ENCODE measurements around the gene SHISAL1.

Gene SHISAL1

GRCh38 chr22:44345872-44346271 is 33.1 kb upstream of the SHISAL1 start:
- no peak overlapping the region for H3K4me3 ChIP-seq (ENCODE audit: low read depth, low read length)
- DNase-seq (ENCODE audit: low read depth), result no peak

GRCh38 chr22:44344407-44344806 is 31.7 kb upstream of the SHISAL1 start:
- no peak for DNase-seq (ENCODE audit: low read depth)

DNA sequence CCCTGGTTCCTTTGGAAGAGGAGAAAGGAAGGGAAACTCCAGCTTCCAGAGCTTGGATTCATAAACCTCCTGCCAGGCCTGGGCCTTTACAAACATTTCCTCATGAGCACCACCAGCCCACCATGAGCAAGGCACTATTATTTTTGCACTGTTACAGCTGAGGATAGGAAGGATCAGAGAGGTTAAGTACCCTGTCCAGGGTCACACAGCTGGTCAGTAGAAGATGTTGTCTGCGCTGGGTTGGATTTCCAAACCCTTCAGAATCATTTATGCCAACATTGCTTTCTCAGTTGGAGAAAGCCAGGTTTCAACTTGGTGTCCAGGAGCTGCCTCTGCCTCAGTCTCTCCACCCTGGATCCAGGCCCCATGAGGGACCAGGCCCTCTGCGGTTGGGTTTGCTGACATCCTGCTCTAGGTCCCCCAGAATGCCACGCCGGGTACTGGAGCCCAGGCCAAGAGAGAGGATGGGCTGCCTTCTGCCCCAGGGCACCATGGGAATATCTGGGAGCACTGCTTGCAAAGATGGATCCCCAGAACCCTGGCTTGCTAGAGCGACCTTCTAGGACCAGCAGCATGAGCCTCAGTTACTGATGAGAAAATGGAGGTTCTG is 29.7 kb upstream of the SHISAL1 start:
- H3K4me3 ChIP-seq (ENCODE audit: low read depth, low read length), result no peak overlapping the region
- DNase-seq (ENCODE audit: low read depth), result no peak

More at GRCh38 chr22:44344407-44344806, 31.7 kb upstream of the SHISAL1 start:
- H3K4me3 ChIP-seq (ENCODE audit: low read depth, low read length), result no peak overlapping the region

- DNase-seq (ENCODE audit: low read depth), result no peak
- no peak overlapping the region for H3K4me3 ChIP-seq (ENCODE audit: low read depth, low read length)
These were observed 28.9 kb upstream of the SHISAL1 start for GRCh38 chr22:44341431-44342346.

DNA sequence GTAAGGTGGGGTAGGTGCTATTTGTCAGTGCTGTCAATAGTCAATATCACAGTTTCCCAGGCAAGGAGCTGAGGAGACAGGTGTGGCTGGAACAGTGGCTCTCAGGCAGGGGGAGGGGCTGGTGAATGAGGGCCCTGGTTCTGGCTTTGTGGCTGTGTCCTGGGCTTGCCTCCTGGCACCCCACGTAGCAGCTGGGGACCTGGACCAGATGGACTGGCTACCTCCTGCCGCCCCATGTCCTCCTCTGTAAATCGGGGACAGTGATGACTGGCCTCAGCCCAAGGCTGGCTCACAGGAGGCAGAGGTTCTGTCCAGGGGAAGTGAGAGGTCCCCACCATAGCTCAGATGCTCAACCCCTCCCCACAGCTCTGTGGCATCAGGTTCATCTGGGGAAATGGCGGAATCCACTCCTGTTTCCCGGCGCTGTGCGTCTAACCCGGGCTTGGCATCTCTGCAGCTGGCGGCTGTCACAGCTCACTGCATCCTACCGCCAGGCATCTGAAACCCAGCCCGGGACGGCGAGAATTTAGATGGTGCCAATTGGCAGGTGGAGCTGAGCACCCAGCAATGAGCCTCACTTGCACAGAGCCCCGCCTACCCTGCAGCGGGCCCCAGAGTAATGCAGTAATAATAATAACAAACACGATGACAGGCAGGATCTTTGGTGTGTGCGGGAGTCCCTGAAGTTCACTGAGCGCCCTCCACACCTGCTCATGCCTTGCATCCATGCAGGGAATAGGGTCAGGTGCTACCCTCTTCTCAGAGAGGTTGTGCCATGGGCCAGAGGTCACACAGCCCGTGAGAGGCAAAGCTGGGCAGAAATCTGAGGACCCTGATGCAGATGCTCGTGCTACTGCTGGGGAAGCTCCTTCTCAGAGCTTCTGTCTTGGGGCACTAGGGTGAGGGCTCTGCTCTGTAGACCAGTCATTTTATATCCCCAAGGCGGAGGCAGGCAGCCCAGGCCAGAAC is 27.8 kb upstream of the SHISAL1 start:
- no peak overlapping the region for H3K4me3 ChIP-seq (ENCODE audit: low read depth, low read length)
- DNase-seq (ENCODE audit: low read depth), result no peak

GRCh38 chr22:44338906-44339305 is 26.2 kb upstream of the SHISAL1 start:
- no peak overlapping the region for H3K4me3 ChIP-seq (ENCODE audit: low read depth, low read length)
- no peak for DNase-seq (ENCODE audit: low read depth)

GRCh38 chr22:44338177-44338810 is 25.5 kb upstream of the SHISAL1 start:
- H3K4me3 ChIP-seq (ENCODE audit: low read depth, low read length), result no peak overlapping the region
- no peak for DNase-seq (ENCODE audit: low read depth)

DNA sequence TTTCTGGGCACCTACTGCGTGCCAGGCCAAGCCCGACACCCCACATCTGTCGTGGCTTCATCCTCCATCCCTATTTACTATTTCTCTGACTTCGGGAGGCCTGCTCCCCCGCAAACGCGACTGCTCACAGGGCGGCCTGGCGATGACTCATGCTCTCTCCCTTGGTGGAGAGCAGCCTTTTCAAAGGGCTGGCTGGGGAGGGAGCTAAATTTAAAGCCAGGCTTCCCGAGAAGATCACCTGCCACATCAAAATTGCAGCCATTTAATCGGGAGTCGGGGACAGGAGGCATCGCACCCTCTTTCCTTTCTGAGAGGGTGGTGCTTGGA is 24.9 kb upstream of the SHISAL1 start:
- DNase-seq (ENCODE audit: low read depth), result no peak
- no peak overlapping the region for H3K4me3 ChIP-seq (ENCODE audit: low read depth, low read length)

GRCh38 chr22:44336962-44337677 is 24.4 kb upstream of the SHISAL1 start:
- no peak overlapping the region for H3K4me3 ChIP-seq (ENCODE audit: low read depth, low read length)
- DNase-seq (ENCODE audit: low read depth), result no peak

DNA sequence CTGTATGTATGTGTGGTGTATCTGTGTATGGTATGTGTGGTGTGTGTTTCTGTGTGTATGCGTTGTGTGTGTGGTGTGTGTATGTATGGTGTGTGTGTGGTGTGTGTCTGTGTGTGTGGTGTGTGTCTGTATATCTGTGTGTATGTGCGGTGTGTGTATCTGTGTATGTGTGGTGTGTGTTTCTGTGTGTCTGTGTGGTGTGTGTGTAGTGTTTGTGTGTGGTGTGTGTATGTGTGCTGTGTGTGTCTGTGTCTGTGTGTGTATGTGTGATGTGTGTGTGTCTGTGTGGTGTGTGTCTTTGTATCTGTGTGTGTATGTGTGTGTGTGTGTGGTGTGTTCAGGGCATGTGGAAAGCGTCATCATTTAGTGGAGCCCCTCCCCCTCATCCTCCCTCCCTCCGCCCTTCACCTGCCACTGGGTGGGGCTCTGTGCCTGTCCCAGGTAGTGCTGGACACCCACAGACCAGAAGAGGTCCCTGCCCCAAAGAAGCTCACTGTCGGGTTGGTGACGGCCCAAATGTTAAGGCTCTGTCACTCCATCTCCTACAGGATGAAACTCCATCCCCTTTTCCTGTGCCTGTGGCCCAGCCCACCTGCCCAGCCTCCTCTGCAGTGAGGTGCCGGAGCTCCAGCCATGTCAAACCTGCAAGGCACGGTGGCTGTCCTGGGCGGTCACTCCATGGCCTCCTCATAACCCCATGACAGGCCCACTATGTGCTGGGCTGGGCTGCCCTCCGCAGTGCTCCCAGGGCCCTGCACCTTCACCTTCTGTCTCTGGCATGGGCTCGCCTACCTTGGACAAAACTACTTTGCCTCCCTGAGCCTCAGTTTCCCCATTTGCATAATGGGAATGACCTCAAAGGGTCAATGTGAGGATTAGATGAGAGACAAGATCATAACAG is 23.4 kb upstream of the SHISAL1 start:
- DNase-seq (ENCODE audit: low read depth), result no peak
- no peak overlapping the region for H3K4me3 ChIP-seq (ENCODE audit: low read depth, low read length)

DNA sequence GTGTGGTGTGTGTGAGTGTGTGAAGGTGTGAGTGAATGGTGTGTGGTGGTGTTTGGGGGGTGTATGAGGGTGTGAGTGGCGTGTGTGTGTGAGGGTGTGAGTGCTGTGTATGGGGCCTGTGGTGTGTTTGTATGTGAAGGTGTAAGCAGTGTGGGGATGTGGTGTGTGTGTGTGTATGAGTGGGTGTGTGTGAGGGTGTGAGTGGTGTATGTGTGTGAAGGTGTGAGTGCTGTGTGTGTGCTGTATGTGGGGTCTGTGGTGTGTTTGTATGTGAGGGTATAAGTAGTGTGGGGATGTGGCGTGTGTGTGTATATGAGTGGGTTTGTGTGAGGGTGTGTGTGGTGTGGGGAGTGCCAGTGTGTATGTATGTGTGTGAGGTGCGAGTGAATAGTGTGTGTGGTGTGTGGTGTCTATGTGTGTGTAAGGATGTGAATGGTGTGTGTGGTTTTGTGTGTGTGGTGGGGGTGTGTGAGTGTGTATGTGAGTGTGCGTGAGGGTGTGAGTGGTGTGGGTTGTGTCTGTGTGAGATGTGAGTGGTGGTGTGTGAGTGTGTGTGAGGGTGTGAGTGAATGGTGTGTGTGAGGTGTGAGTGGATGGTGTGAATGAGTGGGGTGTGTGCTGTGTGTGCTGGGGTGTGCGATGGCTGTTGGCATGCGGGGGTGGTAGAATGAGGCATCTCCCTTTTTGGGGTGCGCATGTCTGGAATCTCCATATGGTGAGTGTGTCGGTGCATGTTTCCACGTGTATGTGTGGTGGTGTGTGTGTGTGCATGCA is 22.5 kb upstream of the SHISAL1 start:
- DNase-seq (ENCODE audit: low read depth), result no peak

DNA sequence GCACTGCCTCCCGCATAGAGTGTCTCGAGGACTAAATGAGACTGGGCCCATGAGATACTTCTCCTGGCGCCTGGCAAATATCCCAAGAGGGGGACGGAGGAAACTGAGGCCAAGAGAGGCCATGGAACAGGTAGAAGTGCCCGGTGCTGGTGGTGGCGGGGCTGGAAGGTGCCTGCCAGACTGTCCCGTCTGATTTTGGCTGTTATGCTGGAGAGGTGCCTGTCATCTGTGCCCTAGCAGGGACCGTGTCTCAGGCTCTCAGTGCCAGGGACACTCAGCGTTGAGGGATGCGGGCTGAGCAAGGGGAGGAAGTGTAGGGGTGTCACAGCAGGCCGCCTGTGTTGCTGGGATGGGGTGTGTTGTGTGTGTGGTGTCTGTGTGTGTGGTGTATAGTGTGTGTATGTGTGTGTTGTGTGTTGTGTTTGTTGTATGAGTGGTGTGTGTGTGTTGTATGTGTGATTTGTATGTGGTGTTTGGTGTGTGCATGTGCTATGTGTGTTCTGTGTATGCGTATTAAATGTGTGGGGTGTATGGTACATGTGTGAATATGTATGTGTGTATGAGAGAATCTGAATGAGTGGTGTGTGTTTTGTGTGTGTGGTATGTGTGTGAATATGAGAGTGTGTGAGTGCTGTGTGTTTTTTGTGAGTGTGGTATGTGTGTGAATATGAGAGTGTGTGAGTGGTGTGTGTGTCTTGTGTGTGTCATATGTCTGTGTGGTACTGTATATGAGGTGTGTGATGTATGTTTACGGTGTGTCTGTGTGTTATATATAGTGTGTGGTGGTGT is 21.3 kb upstream of the SHISAL1 start:
- H3K4me3 ChIP-seq (ENCODE audit: low read depth, low read length), result no peak overlapping the region

More for the DNA sequence above, 22.5 kb upstream of the SHISAL1 start:
- no peak overlapping the region for H3K4me3 ChIP-seq (ENCODE audit: low read depth, low read length)

DNA sequence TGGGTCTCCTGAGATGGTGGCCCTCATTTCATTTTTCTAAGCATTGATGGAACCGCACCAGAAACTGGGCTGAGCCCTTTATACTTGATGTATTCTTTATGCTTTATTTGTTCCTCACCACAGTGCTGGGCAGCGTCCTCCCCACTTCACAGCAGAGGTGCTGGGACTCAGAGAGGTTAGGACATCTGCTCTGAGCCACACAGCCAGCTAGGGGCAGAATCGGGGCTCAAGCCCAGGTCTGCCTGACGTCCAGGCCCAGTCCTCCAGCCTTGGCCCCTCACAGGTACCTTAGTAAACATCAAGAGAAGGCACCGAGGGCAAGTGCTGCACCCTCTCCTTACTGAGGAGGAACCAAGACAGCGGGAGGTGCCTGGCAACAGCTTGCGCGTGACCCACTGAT is 20.2 kb upstream of the SHISAL1 start:
- no peak overlapping the region for H3K4me3 ChIP-seq (ENCODE audit: low read depth, low read length)
- no peak for DNase-seq (ENCODE audit: low read depth)

More for the DNA sequence above, 21.3 kb upstream of the SHISAL1 start:
- no peak for DNase-seq (ENCODE audit: low read depth)

- no peak for DNase-seq (ENCODE audit: low read depth)
- H3K4me3 ChIP-seq (ENCODE audit: low read depth, low read length), result peak overlapping the region; percentile 23
These were observed 19.3 kb upstream of the SHISAL1 start for GRCh38 chr22:44331881-44332714.

All from skeletal muscle cell (primary cell).